GM12874 (cell line): ENCODE results near the gene CACNA1H.

Experiments
- CTCF ChIP-seq: IDR thresholded peaks from 2 replicates; pipeline ENCODE4 v1.5.1; 2011; ENCODE audit warnings: low read depth, mild to moderate bottlenecking, control low read depth, low read length, moderate library complexity; ENCODE audit not compliant: insufficient read depth

CACNA1H gene

GRCh38 chr16:1152651-1153259 lies at the start of gene CACNA1H:
Gene CACNA1H, plus strand, starts transcription at chr16:1153106. Its CDS starts 632 bp downstream, at chr16:1153738.
- no peak for TF ChIP-seq CTCF

GRCh38 chr16:1103636-1103980 lies 49.3 kb upstream of the CACNA1H start:
- TF ChIP-seq CTCF: no peak

- TF ChIP-seq CTCF: peak; percentile 57
Measured at GRCh38 chr16:1105888-1106620, 46.9 kb upstream of the CACNA1H start.

- TF ChIP-seq CTCF: no peak
Measured at GRCh38 chr16:1106659-1107058, 46.2 kb upstream of the CACNA1H start.

- TF ChIP-seq CTCF: no peak
Measured at GRCh38 chr16:1107141-1107540, 45.8 kb upstream of the CACNA1H start.

GRCh38 chr16:1107731-1108130 lies 45.2 kb upstream of the CACNA1H start:
- no peak for TF ChIP-seq CTCF

GRCh38 chr16:1108299-1109252 lies 44.3 kb upstream of the CACNA1H start:
- no peak for TF ChIP-seq CTCF
